HepG2 (cell line): ENCODE measurements around the gene STK32C. TPM values are rescaled to one million over a fixed set of nuclear protein-coding genes. Genes with fewer than 3 reads are reported as not detected.
A peak's percentile ranks its signal among the peaks of the same experiment; 100 is the strongest.

ENCODE experiments used
- CEBPB ChIP-seq: IDR thresholded peaks from 2 replicates; pipeline ENCODE4 v1.6.1; 2011; ENCODE audit warnings: low read depth, low read length, improper control_type of control experiment, borderline replicate concordance
- MEF2D ChIP-seq: sonication (generic); formaldehyde crosslinking; IDR thresholded peaks from 2 replicates; pipeline ENCODE4 v1.5.1; 2020; ENCODE audit warnings: mild to moderate bottlenecking, missing genetic modification reagents
- MEIS1 ChIP-seq: sonication (generic); formaldehyde crosslinking; IDR thresholded peaks from 2 replicates; pipeline ENCODE4 v1.9.0; 2021; ENCODE audit warnings: mild to moderate bottlenecking, missing genetic modification reagents, moderate library complexity, borderline replicate concordance
- RNF2 ChIP-seq: fragments of 450-650 bp; conservative IDR thresholded peaks from 2 replicates; pipeline ENCODE4 v1.6.1; 2016; ENCODE audit warnings: low read depth
- ZNF331 ChIP-seq: sonication (generic); formaldehyde crosslinking; IDR thresholded peaks from 2 replicates; pipeline ENCODE4 v1.4.0; 2020; ENCODE audit warnings: missing genetic modification reagents
- ZNF549 ChIP-seq: sonication (generic); formaldehyde crosslinking; IDR thresholded peaks from 2 replicates; pipeline ENCODE4 v1.5.0; 2020; ENCODE audit warnings: missing genetic modification reagents
- ZNF589 ChIP-seq: sonication (generic); formaldehyde crosslinking; conservative IDR thresholded peaks from 2 replicates; pipeline ENCODE4 v1.8.0; 2022; ENCODE audit warnings: mild to moderate bottlenecking, moderate library complexity, missing genetic modification reagents
- ZNF660 ChIP-seq: sonication (generic); formaldehyde crosslinking; IDR thresholded peaks from 2 replicates; pipeline ENCODE4 v1.5.1; 2020; ENCODE audit warnings: mild to moderate bottlenecking, low read depth, missing genetic modification reagents, borderline replicate concordance
- ZNF746 ChIP-seq: sonication (generic); formaldehyde crosslinking; IDR thresholded peaks from 2 replicates; pipeline ENCODE4 v1.8.0; 2022; ENCODE audit warnings: mild to moderate bottlenecking, missing genetic modification reagents
- ZNF841 ChIP-seq: sonication (generic); formaldehyde crosslinking; IDR thresholded peaks from 2 replicates; pipeline ENCODE4 v1.8.1; 2023; ENCODE audit warnings: missing genetic modification reagents, borderline replicate concordance
- polyA plus RNA-seq, 8 experiments: library from polyadenylated mRNA; depleted of rRNA in 3 of 8; stranded (reverse) in 7 of 8; unstranded in 1 of 8; fragments of >200 nt; fragmentation: Illumina TruSeq in 4 of 8; extraction: Trizol in 4 of 8; gene quantifications; 2 replicates each; pipeline versions ENCODE4 v1.2.1 to v1.2.3, GENCODE V29; 2011 to 2016; ENCODE audit warnings: low read depth in 4 of 8, missing spikeins in 1 of 8, mixed read lengths in 1 of 8; ENCODE audit not compliant: insufficient read depth in 1 of 8
- total RNA-seq, 5 experiments: library from RNA; depleted of rRNA; stranded (reverse); fragments of >200 nt; fragmentation: Illumina TruSeq; extraction: Trizol; gene quantifications; 2 replicates each; pipeline ENCODE4 v1.2.3, GENCODE V29; 2016; ENCODE audit warnings: low read depth in 1 of 5
- TF ChIP-seq, protein P1 (sequence below): sonication (generic); formaldehyde crosslinking; IDR thresholded peaks from 2 replicates; pipeline ENCODE4 v1.5.1; 2020; ENCODE audit warnings: missing genetic modification reagents, mild to moderate bottlenecking, borderline replicate concordance
- TF ChIP-seq, protein P2 (sequence below): sonication (generic); formaldehyde crosslinking; IDR thresholded peaks from 2 replicates; pipeline ENCODE4 v1.5.0; 2020; ENCODE audit warnings: mild to moderate bottlenecking, missing genetic modification reagents, moderate library complexity
- TF ChIP-seq, protein P3 (sequence below): sonication (generic); formaldehyde crosslinking; conservative IDR thresholded peaks from 2 replicates; pipeline ENCODE4 v1.4.0; 2020; ENCODE audit warnings: missing genetic modification reagents
- TF ChIP-seq, protein P4 (sequence below): sonication (generic); formaldehyde crosslinking; conservative IDR thresholded peaks from 2 replicates; pipeline ENCODE4 v1.4.0; 2020; ENCODE audit warnings: missing genetic modification reagents
- TF ChIP-seq, protein P5 (sequence below): IDR thresholded peaks from 2 replicates; pipeline ENCODE4 v1.6.1; 2016; ENCODE audit warnings: control low read depth
- TF ChIP-seq, protein P6 (sequence below): IDR thresholded peaks from 2 replicates; pipeline ENCODE4 v1.6.1; 2012; ENCODE audit warnings: low read length, improper control_type of control experiment

STK32C gene
- total and polyA plus RNA-seq, 2 of the 13 experiments (the other 11 are each of a cell fraction or from before 2014, with no cell fraction given), result 10.9 to 19.4 TPM

DNA sequence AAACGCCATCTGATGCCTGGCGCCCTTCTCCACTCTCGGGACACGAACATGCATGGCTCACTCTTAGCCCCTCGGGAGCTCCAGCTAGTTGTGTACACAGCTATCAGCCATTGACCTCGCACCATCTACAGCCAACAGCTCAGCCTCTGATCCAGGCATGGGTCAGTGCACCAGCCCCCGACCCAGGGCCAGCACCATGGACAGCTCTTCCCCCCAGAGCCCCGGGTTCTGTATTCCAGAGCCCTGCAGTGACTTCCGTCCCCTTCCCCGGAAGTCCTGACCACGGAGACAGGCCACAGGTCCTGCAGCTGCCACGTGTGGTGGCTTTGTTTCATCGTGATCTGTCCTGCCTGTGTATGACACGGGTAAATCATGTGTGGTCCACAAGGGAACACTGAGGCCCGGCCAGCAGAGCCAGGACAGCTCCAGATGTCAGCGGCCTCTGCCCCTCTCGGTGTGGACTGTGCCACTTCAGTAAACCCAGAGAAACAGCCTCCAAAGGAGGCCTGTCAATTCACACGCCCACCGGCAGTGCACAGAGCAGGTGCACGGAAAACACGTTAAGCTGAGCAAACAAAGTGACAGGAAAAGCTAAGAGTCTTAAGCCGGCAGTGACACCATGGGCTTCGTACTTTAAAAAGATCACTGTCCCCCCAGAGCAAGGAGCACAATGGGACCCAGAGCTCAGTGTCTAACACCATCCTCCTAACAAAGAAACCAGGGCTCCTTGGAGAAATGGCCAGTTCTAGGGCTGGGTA is 13.0 kb downstream of the STK32C start (continued):
- no peak for TF ChIP-seq RNF2
- TF ChIP-seq ZNF746 (CRISPR knock-in tag), result no peak
- TF ChIP-seq CEBPB, result no peak
- 0 out of 2 replicates have a peak, but pooled peaks have one; percentile 20 for TF ChIP-seq ZNF331 (CRISPR knock-in tag)
- TF ChIP-seq, protein P1, sequence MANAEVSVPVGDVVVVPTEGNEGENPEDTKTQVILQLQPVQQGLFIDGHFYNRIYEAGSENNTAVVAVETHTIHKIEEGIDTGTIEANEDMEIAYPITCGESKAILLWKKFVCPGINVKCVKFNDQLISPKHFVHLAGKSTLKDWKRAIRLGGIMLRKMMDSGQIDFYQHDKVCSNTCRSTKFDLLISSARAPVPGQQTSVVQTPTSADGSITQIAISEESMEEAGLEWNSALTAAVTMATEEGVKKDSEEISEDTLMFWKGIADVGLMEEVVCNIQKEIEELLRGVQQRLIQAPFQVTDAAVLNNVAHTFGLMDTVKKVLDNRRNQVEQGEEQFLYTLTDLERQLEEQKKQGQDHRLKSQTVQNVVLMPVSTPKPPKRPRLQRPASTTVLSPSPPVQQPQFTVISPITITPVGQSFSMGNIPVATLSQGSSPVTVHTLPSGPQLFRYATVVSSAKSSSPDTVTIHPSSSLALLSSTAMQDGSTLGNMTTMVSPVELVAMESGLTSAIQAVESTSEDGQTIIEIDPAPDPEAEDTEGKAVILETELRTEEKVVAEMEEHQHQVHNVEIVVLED (CRISPR knock-in tag), result no peak
- TF ChIP-seq, protein P2, sequence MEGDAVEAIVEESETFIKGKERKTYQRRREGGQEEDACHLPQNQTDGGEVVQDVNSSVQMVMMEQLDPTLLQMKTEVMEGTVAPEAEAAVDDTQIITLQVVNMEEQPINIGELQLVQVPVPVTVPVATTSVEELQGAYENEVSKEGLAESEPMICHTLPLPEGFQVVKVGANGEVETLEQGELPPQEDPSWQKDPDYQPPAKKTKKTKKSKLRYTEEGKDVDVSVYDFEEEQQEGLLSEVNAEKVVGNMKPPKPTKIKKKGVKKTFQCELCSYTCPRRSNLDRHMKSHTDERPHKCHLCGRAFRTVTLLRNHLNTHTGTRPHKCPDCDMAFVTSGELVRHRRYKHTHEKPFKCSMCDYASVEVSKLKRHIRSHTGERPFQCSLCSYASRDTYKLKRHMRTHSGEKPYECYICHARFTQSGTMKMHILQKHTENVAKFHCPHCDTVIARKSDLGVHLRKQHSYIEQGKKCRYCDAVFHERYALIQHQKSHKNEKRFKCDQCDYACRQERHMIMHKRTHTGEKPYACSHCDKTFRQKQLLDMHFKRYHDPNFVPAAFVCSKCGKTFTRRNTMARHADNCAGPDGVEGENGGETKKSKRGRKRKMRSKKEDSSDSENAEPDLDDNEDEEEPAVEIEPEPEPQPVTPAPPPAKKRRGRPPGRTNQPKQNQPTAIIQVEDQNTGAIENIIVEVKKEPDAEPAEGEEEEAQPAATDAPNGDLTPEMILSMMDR (CRISPR knock-in tag), result no peak
- TF ChIP-seq, protein P3, sequence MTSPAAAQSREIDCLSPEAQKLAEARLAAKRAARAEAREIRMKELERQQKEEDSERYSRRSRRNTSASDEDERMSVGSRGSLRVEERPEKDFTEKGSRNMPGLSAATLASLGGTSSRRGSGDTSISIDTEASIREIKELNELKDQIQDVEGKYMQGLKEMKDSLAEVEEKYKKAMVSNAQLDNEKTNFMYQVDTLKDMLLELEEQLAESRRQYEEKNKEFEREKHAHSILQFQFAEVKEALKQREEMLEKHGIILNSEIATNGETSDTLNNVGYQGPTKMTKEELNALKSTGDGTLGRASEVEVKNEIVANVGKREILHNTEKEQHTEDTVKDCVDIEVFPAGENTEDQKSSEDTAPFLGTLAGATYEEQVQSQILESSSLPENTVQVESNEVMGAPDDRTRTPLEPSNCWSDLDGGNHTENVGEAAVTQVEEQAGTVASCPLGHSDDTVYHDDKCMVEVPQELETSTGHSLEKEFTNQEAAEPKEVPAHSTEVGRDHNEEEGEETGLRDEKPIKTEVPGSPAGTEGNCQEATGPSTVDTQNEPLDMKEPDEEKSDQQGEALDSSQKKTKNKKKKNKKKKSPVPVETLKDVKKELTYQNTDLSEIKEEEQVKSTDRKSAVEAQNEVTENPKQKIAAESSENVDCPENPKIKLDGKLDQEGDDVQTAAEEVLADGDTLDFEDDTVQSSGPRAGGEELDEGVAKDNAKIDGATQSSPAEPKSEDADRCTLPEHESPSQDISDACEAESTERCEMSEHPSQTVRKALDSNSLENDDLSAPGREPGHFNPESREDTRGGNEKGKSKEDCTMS (CRISPR knock-in tag), result no peak
- TF ChIP-seq, protein P4, sequence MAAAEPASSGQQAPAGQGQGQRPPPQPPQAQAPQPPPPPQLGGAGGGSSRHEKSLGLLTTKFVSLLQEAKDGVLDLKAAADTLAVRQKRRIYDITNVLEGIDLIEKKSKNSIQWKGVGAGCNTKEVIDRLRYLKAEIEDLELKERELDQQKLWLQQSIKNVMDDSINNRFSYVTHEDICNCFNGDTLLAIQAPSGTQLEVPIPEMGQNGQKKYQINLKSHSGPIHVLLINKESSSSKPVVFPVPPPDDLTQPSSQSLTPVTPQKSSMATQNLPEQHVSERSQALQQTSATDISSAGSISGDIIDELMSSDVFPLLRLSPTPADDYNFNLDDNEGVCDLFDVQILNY, result 0 out of 2 replicates have a peak, but pooled peaks have one; percentile 32
- no peak for TF ChIP-seq ZNF549 (CRISPR knock-in tag)
- no peak for TF ChIP-seq ZNF841 (CRISPR knock-in tag)
- TF ChIP-seq, protein P5, sequence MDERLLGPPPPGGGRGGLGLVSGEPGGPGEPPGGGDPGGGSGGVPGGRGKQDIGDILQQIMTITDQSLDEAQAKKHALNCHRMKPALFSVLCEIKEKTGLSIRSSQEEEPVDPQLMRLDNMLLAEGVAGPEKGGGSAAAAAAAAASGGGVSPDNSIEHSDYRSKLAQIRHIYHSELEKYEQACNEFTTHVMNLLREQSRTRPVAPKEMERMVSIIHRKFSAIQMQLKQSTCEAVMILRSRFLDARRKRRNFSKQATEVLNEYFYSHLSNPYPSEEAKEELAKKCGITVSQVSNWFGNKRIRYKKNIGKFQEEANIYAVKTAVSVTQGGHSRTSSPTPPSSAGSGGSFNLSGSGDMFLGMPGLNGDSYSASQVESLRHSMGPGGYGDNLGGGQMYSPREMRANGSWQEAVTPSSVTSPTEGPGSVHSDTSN (CRISPR knock-in tag), result no peak
- TF ChIP-seq, protein P6, sequence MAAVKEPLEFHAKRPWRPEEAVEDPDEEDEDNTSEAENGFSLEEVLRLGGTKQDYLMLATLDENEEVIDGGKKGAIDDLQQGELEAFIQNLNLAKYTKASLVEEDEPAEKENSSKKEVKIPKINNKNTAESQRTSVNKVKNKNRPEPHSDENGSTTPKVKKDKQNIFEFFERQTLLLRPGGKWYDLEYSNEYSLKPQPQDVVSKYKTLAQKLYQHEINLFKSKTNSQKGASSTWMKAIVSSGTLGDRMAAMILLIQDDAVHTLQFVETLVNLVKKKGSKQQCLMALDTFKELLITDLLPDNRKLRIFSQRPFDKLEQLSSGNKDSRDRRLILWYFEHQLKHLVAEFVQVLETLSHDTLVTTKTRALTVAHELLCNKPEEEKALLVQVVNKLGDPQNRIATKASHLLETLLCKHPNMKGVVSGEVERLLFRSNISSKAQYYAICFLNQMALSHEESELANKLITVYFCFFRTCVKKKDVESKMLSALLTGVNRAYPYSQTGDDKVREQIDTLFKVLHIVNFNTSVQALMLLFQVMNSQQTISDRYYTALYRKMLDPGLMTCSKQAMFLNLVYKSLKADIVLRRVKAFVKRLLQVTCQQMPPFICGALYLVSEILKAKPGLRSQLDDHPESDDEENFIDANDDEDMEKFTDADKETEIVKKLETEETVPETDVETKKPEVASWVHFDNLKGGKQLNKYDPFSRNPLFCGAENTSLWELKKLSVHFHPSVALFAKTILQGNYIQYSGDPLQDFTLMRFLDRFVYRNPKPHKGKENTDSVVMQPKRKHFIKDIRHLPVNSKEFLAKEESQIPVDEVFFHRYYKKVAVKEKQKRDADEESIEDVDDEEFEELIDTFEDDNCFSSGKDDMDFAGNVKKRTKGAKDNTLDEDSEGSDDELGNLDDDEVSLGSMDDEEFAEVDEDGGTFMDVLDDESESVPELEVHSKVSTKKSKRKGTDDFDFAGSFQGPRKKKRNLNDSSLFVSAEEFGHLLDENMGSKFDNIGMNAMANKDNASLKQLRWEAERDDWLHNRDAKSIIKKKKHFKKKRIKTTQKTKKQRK, result no peak
- no peak for TF ChIP-seq MEIS1 (CRISPR knock-in tag)
- no peak for TF ChIP-seq MEF2D (CRISPR knock-in tag)
- TF ChIP-seq ZNF589 (CRISPR knock-in tag), result peak; percentile 40; the same call in 1 of the 2 replicates
- no peak for TF ChIP-seq ZNF660 (CRISPR knock-in tag)
